Type B pancreatic cell (in vitro differentiated cells): ENCODE results near the gene CYBRD1. TPM values are rescaled to one million over a fixed set of nuclear protein-coding genes. Genes with fewer than 3 reads are reported as not detected.

Experiments used
- DNase-seq: peaks from one replicate; pipeline ENCODE4 v3.0.0; 2021; ENCODE audit warnings: mixed read lengths; ENCODE audit not compliant: unreplicated experiment; ENCODE audit errors: extremely low spot score
- H3K27ac Mint-ChIP-seq: 2 replicates; pipeline ENCODE4 v1.8.0; 2021; ENCODE audit warnings: mild to moderate bottlenecking, mixed read lengths
- H3K27me3 Mint-ChIP-seq: 2 replicates; pipeline ENCODE4 v1.8.0; 2021; ENCODE audit warnings: mixed read lengths
- H3K36me3 Mint-ChIP-seq: 2 replicates; pipeline ENCODE4 v1.8.0; 2021; ENCODE audit warnings: mixed read lengths
- H3K4me1 Mint-ChIP-seq: one replicate; pipeline ENCODE4 v1.8.0; 2021; ENCODE audit warnings: mixed read lengths; ENCODE audit not compliant: unreplicated experiment
- H3K4me3 Mint-ChIP-seq: 2 replicates; pipeline ENCODE4 v1.8.0; 2021; ENCODE audit warnings: mild to moderate bottlenecking, mixed read lengths
- H3K9me3 Mint-ChIP-seq: 2 replicates; pipeline ENCODE4 v1.8.0; 2021; ENCODE audit warnings: mixed read lengths
- total RNA-seq: library from RNA; stranded (reverse); gene quantifications from 2 replicates; pipeline ENCODE4 v1.2.1, GENCODE V29; 2021; ENCODE audit warnings: low replicate concordance
- TF ChIP-seq, protein P1 (sequence below): fragments of 200-600 bp; sonication (generic); conservative IDR thresholded peaks from 2 replicates; pipeline ENCODE4 v1.5.0; 2021; ENCODE audit warnings: antibody characterized with exemption, mild to moderate bottlenecking

The CYBRD1 gene
- total RNA-seq, 1 donor from 2014 or later = 21.1 TPM

DNA sequence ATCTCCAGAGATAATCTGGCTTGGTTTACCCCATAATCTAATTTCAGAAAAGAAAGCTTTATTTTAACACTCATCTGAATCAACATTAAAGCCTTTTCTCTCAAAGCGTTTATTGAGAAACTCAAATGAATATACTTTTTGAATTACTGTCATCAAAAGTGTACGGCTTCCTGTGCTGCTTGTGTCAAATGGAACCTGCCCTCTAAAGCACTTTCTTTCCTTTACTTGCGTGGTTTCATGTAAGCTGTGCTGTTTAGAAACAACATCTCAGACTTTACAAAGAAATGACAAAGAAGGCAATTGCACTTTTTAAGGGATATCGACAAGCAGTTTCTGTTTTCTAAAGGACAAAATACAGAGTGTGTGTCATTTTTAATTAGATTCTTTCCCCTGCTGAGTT is 35.1 kb downstream of the CYBRD1 start:
- H3K9me3 Mint-ChIP-seq = no peaks in the 10 kb centered on the region
- no peak for DNase-seq
- no peak overlapping the region for H3K4me3 Mint-ChIP-seq
- no peaks in the 10 kb centered on the region for H3K27me3 Mint-ChIP-seq
- H3K4me1 Mint-ChIP-seq = no peaks in the 10 kb centered on the region
- no peak overlapping the region for H3K27ac Mint-ChIP-seq
- H3K36me3 Mint-ChIP-seq = peaks cover 4% of the 10 kb centered on the region
- TF ChIP-seq, protein P1, sequence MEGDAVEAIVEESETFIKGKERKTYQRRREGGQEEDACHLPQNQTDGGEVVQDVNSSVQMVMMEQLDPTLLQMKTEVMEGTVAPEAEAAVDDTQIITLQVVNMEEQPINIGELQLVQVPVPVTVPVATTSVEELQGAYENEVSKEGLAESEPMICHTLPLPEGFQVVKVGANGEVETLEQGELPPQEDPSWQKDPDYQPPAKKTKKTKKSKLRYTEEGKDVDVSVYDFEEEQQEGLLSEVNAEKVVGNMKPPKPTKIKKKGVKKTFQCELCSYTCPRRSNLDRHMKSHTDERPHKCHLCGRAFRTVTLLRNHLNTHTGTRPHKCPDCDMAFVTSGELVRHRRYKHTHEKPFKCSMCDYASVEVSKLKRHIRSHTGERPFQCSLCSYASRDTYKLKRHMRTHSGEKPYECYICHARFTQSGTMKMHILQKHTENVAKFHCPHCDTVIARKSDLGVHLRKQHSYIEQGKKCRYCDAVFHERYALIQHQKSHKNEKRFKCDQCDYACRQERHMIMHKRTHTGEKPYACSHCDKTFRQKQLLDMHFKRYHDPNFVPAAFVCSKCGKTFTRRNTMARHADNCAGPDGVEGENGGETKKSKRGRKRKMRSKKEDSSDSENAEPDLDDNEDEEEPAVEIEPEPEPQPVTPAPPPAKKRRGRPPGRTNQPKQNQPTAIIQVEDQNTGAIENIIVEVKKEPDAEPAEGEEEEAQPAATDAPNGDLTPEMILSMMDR = no peak

DNA sequence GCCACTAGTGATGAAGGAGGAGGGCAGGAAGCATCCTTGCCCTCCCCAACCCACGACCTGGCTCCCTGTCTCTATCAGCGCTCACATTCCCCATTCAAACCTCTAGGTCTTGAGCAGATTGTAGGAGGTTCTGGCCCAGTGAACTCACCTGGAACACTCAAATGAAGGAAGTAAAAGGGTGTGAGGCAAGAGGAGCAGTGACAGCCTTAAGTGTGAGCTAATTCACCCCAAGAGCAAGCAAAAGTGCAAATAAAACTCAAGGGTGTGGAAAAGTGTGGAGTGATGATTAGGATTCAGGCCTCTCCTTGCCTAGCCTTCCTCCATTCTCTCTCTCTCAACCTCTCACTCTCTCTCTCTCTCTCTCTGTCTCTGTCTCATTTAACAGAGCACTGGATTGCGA is 41.0 kb downstream of the CYBRD1 start:
- Mint-ChIP-seq H3K9me3 (no peaks in the 10 kb centered on the region), H3K27ac (no peak overlapping the region)

DNA sequence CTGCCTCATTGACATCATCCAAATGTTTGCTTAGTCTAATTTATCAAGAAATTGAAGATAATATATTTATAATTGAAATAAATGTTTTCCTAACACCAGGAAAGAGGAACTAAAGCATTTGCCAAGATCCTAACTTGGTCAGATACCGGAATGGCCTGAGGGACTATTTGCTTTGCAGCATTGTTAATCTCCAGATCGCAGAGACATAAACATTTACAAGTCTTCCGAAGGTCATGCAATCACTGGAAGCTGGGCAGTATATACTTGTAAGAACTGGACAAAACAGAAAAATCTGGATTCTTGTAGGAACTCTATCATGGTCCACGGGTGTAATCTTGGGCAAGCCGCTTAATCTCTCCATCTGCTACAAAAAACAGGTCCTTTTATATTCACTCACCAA is 42.2 kb downstream of the CYBRD1 start:
- no peaks in the 10 kb centered on the region for H3K36me3 Mint-ChIP-seq
- TF ChIP-seq, protein P1 = no peak
- no peak overlapping the region for H3K4me3 Mint-ChIP-seq
- no peaks in the 10 kb centered on the region for H3K9me3 Mint-ChIP-seq
- no peak for DNase-seq
- H3K27ac Mint-ChIP-seq = no peak overlapping the region
- H3K27me3 Mint-ChIP-seq = peaks cover 9% of the 10 kb centered on the region
- H3K4me1 Mint-ChIP-seq = no peaks in the 10 kb centered on the region

More for the DNA sequence above, 41.0 kb downstream of the CYBRD1 start:
- Mint-ChIP-seq H3K27me3 (peaks cover 9% of the 10 kb centered on the region), H3K4me3 (no peak overlapping the region), H3K4me1 (no peaks in the 10 kb centered on the region), H3K36me3 (no peaks in the 10 kb centered on the region)
- DNase-seq = no peak
- TF ChIP-seq, protein P1 = no peak

DNA sequence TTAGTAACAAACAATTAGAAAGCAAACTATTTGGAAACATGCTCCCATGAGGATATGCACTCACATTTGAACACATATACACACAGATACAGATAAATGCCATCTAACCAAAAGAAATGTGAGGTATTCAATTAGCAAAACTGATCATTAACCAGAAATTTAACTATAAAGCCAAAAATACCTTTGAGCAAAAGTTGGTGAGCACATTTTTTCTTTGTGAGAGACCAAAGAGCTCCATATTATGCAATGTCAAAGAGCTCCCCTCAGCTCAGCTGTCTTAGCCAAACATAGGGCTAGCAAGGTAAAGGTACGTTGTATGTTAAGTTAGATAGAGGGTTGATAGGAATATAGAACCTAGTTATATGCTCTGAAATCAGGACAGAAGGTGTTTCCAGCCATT is 43.8 kb downstream of the CYBRD1 start:
- peaks cover 9% of the 10 kb centered on the region for H3K27me3 Mint-ChIP-seq
- H3K36me3 Mint-ChIP-seq = no peaks in the 10 kb centered on the region
- H3K9me3 Mint-ChIP-seq = no peaks in the 10 kb centered on the region
- H3K27ac Mint-ChIP-seq = no peak overlapping the region
- H3K4me1 Mint-ChIP-seq = no peaks in the 10 kb centered on the region
- H3K4me3 Mint-ChIP-seq = no peak overlapping the region
- no peak for DNase-seq
- TF ChIP-seq, protein P1 = no peak

DNA sequence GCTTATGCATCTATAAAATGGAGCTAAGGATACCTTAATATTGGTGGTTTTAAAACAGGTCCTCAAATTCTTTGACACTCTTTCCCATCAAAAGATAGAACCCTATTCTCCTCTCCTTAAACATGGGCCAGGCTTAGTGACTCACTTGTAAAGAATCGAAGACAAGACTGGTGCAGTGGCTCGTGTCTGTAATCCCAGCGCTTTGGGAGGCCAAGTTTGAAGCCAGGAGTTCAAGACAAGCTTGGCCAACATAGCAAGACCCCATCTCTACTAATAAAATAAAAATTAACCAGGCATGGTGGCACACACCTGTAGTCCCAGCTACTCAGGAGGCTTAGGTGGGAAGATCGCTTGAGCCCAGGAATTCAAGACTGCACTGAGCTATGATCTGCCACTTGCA is 44.5 kb downstream of the CYBRD1 start:
- Mint-ChIP-seq H3K27me3 (peaks cover 15% of the 10 kb centered on the region), H3K4me1 (no peaks in the 10 kb centered on the region)

More for the DNA sequence above, 44.5 kb downstream of the CYBRD1 start:
- Mint-ChIP-seq H3K4me3 (no peak overlapping the region), H3K36me3 (no peaks in the 10 kb centered on the region), H3K27ac (no peak overlapping the region), H3K9me3 (no peaks in the 10 kb centered on the region)
- TF ChIP-seq, protein P1 = no peak
- no peak for DNase-seq
